CD1c-positive myeloid dendritic cell (primary cell): ENCODE results near the gene GUSB.
"Not testable (repeated sequence)": the region's sequence is repeated elsewhere in the genome, so short reads cannot be mapped to it uniquely, and the experiment has no call there.

Experiments used
- DNase-seq: peaks from one replicate; pipeline ENCODE4 v3.0.0-alpha.2; 2016; ENCODE audit errors: extremely low spot score

GUSB gene

DNA sequence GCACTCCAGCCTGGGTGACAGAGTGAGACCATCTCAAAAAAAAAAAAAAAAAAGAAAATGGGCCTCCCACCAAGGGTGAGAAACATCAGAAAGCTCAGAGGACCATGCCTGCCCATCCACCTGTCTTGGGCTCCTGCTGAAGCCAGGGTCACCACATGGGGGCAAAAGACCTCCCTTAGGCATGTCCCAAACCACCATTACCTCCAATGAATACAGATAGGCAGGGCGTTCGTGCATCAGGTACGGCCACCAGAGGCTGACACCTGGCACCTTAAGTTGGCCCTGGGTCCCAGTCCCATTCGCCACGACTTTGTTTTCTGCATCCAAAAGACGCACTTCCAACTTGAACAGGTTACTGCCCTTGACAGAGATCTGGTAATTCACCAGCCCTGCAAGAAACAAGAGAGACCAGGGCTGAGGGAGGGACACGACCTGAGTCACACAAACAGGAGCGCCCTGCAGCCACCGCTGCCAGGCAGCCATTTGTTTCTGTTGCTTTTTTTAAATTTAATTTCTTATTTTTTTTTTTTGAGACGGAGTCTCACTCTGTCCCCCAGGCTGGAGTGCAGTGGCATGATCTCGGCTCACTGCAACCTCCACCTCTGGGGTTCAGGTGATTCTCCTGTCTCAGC is 6.1 kb downstream of the GUSB start:
- DNase-seq, result no peak

DNA sequence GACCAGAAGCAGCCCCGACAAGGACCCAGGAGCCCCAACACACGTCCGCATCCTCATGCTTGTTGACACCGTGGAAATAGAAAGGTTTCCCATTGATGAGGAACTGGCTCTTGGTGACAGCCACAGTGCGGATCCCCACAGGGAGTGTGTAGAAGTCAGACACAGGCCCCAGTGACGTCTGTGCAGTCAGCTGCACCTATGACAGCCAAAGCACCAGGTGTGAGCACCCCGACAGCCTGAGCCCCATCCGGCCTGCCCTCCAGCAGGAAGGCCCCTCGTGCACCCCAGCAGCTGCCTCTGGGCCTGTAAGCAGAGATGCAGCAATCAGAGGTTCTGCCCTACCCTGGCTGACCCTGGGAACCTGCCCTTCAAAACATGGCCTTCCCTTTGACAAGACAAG is 7.1 kb downstream of the GUSB start:
- no peak for DNase-seq

DNA sequence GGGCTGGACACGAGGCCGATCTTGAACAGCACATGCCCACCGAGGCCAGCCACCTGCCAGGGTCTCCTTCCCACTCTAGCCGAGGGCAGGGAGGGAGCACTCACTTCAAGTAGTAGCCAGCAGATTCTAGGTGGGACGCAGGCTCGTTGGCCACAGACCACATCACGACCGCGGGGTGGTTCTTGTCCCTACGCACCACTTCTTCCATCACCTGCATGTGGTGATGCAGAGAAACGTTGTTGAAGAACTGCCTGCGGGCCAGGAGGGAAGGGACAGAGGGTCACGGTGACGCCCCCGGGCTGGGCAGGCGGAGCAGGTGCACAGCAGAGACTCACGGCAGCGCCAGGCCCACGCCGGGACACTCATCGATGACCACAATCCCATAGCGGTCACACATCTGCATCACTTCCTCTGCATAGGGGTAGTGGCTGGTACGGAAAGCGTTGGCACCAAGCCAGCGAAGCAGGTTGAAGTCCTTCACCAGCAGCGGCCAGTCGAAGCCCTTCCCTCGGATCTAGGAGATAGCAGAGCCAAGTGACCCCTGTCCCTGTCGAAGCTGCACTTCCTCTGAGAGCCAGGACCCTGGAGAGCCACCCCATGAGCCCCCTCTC is 7.7 kb downstream of the GUSB start:
- DNase-seq, result peak; percentile 12

DNA sequence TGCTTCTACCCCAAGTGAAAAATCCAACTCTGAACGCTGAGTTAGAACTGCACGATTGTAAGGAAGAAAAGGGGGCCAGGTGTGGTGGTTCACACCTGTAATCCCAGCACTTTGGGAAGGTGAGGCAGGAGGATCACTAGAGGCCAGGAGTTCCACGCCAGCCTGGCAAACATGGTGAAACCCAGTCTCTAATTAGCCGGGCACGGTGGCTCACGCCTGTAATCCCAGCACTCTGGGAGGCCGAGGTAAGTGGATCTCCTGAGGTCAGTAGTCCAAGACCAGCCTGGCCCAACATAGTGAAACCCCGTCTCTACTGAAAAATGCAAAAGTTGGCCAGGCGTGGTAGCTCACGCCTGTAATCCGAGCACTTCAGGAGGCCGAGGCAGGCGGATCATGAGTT is 9.0 kb downstream of the GUSB start:
- no peak for DNase-seq

DNA sequence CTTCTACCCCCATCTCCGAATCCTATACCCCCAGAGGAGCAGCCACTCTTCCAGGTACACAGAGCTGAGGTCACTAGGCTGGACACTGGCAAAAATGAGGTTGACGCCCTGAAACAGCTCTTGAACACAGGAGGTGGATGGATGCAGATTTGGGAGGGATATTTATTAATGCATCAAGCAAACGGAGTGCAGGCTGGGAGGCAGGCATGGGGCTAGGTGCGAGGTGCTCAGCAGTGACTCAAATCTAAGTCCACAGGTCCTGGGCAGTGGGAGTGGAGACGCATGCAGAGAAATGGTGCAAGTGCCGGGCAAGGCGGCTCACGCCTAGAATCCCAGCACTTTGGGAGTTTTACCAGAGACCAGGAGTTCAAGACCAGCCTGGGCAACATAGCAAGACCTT is 11.0 kb downstream of the GUSB start:
- DNase-seq, result no peak

DNA sequence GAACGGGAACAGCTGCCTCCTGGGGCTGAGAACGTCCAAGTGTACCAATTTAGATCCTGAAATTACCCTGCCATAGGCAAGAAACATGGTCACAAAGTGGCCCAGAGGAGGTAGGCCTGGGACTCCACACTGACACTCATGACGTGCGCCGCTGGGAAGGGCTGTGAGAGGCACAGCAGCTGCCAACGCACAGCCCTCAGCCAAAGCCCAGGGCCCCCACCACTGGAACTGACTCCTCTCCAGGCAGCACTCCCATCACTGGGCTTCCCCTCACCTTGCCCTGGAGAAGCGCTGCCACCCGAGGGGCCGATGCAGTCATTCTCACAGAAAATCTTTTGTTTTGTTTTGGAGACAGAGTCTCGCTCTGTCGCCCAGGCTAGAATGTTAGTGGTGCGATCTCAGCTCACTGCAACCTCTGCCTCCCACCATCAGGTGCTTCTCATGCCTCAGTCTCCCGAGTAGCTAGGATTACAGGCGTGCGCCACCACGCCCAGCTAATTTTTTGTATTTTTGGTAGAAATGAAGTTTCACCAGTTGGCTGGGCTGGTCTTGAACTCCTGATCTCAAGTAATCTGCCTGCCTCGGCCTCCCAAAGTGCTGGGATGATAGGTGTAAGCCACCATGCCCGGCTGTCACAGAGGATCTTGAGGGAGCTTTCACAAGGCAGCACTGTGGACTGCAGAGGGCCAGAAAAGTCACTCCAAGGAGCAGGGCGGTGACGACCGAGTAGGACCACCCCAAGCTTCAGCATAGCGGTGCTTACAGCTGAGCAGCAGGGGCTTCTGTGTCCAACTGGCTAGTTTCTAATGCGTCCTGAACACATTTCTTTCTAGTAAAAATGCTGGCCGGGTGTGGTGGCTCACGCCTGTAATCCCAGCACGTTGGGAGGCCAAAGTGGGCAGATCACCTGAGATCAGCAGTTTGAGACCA is 13.5 kb downstream of the GUSB start:
- no peak for DNase-seq

DNA sequence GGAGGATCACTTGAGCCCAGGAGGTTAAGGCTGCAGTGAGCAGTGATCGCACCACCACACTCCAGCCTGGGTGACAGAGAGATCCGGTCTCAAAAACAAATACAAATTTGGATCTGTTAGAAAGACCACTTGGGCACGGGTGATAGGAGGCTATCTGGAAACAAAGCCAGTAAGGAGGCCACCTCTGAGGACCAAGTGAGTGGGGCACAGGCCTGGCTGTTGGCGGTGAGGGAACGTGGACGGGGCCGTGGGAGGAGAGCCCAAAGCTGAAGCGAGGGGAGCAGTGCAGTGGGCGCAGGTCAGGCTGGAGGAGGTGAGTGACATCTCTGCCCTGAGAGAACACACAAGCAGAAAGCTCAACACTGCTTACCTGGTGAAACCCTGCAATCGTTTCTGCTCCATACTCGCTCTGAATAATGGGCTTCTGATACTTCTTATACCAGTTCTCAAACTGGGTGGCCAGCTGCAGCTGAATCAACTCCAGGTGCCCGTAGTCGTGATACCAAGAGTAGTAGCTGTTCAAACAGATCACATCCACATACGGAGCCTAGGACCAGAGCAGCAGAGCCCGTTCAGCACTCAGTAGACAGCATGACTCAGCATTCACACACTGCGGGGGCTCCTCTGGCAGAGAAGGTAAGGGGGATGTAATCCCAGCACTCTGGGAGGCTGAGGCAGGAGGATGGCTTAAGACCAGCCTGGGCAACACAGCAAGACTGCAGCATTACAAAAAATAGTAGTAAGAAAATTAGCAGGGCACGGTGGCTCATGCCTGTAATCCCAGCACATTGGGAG is 14.5 kb downstream of the GUSB start:
- DNase-seq, result no peak

DNA sequence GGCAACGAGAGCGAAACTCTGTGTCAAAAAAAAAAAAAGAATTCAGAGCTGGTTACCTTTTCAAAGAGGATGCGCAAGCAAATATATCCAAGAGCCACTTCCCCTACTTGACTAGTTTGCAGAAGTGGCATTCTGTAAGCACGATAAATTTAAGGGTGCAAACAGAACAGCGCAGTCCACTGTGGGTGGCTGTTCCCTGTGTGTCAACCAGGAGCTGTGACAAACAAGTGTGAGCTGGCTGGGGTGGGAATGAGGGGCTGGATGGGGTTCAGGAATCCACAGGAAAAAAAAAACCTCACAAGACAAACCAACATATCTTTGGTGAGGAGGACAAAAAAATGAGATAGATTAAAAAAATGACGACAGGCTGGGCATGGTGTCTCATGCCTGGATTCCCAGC is 15.9 kb downstream of the GUSB start:
- peak; percentile 30 for DNase-seq

DNA sequence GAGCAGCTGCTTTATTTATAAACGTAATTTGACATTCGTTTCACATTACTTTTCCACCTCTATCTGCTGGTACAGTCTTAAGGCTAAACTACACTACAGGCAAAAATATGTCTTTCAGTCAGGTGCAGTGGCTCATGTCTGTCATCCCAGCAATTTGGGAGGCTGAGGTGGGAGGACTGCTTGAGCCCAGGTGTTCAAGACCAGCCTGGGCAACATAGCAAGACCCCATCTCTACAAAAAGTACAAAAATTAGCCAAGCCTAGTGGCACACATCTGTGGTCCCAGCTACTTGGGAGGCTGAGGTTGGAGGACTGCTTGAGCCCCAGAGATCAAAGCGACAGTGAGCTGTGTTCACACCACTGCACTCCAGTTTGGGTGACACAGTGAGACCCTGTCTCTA is 17.3 kb downstream of the GUSB start:
- not testable (repeated sequence) for DNase-seq

DNA sequence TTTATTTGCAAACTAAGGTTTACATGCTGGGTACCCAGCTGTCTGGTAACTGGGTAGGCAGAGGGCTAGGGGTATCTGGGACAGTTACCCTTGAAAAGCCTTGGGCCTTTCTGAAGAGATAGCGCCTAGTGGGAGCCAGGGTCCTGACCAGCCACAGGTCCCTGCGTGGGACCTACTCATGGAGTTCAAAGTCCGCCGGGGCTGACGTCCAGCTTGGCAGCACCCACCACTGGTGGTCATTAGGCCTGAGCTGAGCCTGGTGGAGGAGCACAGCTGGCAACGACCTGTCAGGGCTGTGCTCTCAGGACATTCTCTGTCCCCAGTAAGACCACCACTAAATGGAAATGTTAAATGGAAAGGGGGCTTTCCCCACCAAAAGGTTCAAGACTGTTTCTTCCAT is 20.0 kb downstream of the GUSB start:
- DNase-seq, result no peak

DNA sequence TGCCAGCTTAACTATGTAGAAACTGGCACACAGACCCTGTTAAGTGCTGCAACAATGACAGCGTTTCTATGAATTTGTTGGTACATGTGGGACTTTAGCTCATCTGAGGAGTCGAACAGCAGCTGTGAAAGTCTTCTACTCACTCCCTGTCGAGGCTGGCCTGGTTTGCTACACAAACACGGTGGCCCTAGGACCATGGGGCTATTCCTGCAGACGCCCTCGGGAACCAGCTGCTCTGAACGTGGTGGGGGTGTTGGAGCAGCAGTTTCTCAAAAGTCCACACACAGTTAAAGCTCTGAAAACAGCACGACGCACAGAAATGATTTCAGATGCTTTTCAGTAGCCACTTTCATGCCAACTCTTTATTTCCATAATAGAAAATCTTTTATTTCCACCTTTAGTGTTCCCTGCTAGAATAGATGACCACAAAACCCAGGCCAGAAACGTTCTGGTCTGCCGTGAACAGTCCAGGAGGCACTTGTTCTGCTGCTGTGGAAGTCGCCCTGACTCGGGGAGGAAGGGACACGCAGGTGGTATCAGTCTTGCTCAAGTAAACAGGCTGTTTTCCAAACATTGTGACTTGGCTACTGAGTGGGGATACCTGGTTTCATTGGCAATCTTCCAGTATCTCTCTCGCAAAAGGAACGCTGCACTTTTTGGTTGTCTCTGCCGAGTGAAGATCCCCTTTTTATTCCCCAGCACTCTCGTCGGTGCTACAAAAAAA is 21.5 kb downstream of the GUSB start:
- no peak for DNase-seq

DNA sequence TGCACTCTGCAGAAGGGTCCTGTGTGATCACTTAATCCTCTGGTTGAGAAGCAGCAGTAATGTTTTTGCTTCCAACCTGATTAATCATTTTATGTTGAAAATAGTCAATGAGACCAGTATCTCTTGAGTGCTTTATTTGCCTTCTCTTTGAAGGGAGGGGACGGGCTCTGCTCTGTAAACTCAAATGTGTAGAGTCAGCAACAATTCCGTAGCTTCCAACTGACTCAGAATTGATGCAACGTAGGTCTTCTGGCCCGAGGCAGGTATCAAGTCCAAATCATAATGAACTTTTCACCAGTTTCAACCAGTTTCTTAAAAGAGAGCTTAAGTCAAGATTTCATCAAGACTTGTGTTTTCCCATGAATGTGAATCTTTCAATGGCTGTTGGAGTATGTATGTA is 26.3 kb downstream of the GUSB start:
- DNase-seq, result no peak

DNA sequence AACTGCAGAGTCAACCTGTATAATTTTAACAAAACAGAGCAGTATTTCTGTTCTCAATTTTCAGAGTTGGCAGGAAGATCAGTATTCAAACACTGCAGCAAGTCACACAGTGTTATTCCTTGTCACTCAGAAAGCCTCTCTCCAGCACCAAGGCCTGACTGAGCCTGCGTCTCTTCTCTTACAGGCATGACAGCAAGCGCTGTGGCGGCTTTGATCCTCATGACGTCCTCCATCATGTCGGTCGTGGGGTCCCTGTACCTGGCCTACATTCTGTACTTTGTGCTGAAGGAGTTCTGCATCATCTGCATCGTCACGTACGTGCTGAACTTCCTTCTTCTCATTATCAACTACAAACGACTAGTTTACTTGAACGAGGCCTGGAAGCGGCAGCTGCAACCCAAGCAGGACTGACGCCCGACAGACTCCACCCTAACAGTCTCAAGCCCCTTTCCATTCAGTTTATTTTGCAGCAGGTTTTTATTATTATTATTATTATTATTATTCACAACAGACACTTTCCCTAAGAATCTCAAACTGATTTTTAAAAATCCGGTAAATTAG is 28.0 kb downstream of the GUSB start:
- DNase-seq, result no peak

DNA sequence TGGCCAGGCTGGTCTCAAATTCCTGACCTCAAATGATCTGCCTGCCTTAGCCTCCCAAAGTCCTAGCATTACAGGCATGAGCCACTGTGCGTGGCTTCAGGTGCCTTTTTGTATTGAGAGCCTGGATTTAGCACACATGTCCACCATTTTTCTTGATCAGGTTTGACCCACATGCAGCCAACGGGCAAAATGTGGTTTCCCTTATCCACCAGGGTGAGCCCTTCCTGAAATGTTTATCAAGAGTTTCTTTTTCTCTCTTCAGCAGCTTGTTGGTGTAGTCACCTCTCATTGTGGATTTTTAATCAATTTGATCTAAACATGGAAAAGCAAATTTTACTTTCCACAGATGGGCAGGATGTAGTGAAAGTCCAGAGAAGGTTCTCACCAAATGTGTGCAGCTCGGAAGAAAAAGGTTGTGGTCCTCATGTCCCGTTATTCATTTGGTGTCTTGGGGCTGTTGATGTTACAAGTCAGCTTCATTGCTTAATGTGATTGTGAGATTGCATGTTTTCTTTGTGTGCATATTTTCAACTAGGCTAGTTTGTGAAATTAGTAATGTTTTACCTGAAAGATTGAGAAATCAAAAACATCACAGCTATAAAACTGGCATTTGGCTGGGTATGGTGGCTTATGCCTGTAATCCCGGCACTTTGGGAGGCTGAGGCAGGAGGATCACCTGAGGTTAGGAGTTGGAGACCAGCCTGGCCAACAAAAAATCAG is 28.9 kb downstream of the GUSB start:
- no peak for DNase-seq

DNA sequence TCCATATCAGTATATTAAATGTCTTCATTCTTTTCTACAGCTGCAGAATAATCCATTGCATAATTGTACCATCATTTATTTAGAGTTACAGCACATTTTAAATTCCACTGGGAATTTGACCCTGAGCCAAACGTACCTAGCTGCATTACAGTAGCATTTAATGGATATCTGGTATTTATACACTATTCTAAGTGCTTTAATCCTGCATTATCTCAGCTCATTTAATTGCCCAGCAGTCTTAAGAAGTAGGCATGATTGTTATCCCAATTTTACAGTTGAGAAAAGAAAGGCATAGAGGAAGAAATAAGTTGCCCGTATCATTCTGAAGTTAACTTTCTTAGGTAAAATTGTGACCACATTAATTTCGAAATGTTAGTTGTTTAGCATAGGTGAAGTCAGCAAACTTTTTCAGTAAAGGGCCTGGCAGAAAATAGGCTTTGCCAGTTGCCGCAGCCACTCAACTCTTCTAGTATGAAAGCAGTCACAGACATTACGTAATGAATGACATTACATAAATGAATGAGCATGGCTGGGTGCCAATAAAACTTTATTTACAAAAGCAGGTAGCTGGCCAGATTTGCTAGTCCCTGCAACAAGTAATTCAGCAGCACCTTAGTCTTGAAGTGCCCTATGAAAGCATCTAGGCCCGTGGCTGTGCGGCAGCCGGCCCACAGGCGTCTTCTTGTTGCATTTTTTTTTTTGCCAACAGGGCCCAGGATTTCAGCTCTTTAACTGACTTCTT is 30.0 kb downstream of the GUSB start:
- no peak for DNase-seq

DNA sequence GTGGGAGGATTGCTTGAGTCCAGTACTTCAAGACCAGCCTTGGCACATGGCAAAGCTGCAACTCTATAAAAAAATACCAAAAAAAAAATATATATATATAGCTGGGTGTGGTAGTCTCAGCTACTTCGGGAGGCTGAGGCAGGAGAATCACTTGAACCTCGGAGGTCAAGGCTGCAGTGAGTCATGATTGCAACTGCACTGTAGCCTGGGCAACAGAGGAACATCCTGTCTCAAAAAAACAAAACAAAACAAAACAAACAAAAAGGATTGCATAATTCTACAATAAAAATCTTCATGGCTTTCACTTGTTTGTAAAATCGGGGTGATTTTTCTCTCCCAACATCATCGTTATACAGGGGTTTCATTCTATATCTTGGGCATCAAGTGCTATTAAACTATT is 35.1 kb downstream of the GUSB start:
- peak; percentile 20 for DNase-seq

DNA sequence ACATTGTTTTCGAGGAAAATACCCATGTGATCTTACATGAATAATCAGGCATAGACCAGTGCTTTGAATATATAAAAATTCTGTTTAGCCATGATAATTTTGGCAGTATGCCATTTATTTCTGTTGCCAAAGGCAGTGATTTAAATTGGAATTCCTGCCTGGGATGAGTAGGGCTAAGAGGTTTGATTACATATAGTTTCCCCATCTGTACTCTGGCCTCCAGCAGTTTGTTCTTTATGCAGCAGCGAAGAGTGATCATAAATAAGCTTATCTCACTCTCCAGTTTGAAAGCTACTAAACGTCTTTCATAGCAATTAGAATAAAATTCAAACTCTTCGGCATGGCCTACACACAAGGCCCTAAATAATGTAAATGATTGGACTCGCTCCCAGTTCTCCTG is 36.2 kb downstream of the GUSB start:
- DNase-seq, result not testable (repeated sequence)

DNA sequence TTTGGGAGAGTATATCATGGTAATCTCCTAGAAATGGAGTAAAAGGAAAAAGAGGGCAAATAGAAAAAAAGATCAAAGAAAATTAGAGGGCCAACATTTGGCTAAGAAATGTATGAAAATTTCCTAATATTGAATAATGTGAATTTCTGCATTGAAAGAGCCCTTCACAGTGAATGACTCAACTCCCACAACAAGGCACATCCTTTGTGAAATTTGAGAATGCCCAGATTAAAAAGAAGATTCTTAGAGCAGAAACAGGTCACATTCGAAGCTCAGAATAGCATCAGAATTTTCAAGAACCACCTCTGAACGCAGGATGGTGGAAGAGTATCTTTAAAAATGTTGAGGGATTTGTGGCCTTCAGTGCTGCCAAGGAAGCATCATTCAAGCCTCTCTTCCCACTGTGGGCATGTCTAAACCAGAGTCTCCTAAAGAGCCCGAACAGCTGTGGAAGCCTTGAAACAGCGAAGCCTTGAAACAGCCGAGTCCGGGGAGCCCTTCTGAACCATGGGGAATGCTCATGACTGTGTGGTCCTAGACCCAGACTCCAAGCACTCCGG is 43.6 kb downstream of the GUSB start:
- no peak for DNase-seq

DNA sequence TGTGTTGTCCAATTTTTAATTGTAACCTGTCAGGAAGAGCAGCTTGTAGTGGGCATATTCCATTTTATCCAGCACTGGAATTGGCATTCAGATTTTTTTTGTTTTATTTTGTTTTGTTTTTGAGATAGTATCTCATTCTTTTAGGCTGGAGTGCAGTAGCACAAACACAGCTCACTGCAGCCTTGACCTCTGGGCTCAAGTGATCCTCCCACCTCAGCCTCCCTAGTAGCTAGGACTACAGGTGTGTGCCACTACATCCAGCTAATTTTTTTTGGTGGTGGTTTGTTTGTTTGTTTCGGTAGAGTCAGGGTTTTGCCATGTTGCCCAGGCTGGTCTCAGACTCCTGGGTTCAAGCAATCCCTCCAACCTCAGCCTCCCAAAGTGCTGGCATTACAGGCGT is 44.7 kb downstream of the GUSB start:
- DNase-seq, result no peak
